HG03108 (cell line): ENCODE results near the gene ADSL.

Experiments used
- ATAC-seq: cut with Tn5 transposase; IDR thresholded peaks from one replicate; pipeline ENCODE4 v1.9.1; 2021; ENCODE audit warnings: moderate library complexity; ENCODE audit not compliant: unreplicated experiment

ADSL gene

DNA sequence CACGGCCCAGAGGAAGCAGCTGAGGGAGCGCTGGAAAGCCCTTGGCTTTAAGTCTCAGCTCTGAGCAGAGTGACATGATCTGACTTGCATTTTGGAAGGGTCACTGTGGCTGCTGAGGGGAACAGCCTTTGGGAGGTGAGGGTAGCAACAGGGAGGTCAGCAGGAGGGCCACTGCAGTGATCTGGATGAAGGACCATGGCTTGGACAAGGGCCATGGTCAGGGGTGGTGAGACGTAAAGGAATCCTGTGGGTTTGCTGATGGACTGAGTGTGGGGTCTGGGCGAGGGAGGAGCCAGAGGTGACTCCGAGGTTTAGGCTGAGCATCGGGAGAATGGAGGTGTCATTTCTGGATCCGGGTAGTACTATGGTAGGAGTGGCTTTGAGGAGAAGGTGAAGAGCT, 57.4 kb downstream of the ADSL start:
- ATAC-seq: no peak

DNA sequence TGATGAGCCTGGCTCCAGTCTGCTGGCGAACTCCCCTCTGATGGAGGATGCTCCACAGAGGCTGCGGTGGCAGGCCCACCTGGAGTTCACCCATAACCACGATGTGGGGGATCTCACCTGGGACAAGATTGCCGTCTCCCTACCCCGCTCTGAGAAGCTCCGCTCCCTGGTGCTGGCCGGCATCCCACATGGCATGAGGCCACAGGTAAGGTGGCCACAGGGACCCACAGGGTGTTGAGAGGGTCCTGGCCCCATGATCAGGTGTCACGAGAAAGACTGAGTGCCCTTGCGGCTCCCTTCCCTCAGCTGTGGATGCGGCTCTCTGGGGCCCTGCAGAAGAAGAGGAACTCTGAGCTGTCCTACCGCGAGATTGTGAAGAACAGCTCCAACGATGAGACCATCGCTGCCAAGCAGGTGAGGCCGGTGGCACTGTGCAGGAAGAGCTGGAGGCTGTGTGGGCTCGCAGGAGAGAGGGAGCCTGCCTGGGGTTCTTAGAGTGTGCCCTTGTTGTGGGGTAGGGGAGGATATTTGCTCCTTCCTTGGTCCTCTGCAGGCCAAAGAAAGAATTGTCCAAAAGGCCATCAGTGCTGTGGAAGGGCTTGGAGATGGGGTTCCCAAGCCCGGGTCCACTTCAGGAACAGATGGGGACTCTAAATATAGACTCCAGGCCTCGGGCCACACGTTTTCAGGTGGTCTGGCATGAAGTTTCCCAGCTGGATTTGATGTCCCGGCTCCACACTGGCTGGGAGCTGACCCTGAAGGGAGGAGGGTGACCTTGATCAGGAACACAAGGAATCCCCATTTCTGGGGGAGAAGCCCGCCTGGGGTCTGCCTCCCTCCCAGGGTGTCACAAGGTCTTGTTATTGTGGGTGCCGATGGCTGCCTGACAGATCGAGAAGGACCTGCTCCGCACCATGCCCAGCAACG, 58.2 kb downstream of the ADSL start:
- no peak for ATAC-seq

- ATAC-seq: no peak
These were observed 59.1 kb downstream of the ADSL start for GRCh38 chr22:40405178-40406062.

DNA sequence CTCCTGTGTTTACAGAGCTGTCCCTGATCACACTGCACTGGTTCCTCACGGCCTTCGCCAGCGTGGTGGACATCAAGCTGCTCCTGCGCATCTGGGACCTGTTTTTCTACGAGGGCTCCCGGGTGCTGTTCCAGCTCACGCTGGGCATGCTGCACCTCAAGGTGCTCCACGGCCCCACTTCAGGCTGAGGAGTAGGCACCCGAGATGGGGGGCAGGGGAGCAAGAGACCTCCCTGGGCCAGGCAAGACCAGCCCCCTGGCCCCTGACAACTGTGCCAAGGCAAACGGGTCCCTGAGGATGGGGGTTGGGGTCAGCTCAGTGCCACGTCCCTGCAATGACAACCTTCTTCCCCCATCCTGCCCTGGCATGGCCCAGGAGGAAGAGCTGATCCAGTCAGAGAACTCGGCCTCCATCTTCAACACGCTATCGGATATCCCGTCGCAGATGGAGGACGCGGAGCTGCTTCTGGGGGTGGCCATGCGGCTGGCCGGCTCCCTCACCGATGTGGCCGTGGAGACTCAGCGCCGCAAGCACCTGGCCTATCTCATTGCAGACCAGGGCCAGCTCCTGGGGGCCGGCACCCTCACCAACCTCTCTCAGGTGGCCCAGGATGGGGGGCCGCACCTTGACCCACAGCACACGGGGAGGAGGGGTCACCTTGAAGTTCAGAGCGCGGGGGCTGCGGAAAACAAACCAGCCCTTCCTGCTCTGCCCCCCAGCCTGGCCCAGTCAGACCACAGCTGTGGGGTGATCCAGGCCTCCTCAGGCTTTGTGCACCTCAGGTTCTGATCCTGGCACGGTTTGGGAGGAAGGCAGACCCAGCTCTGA, 60.0 kb downstream of the ADSL start:
- ATAC-seq: no peak

DNA sequence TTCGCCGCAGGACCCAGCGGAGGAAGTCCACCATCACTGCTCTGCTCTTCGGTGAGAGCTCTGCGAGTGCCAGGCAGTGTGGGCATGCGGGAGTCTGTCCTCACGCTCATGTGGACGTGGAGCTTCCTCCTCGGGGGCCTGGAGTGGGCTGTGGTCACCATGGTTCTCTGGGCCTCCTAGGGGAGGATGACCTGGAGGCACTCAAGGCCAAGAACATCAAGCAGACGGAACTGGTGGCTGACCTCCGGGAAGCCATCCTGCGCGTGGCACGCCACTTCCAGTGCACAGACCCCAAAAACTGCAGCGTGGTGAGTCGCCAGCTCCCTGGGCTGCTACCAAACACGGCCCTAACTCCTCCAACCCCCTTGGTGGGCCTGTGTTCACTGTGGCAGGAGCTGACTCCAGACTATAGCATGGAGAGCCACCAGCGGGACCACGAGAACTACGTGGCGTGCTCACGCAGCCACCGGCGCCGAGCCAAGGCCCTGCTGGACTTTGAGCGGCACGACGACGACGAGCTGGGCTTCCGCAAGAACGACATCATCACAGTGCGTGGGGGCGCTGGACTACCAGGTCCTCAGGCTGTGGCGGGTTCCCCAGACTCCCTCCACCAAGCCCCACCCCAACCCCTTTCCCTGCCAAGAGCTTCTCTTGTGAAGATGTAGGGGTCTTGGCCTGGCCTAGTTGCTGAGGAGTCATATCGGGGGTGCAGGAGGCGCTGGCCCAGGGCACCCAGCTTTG, 60.9 kb downstream of the ADSL start:
- ATAC-seq: no peak

DNA sequence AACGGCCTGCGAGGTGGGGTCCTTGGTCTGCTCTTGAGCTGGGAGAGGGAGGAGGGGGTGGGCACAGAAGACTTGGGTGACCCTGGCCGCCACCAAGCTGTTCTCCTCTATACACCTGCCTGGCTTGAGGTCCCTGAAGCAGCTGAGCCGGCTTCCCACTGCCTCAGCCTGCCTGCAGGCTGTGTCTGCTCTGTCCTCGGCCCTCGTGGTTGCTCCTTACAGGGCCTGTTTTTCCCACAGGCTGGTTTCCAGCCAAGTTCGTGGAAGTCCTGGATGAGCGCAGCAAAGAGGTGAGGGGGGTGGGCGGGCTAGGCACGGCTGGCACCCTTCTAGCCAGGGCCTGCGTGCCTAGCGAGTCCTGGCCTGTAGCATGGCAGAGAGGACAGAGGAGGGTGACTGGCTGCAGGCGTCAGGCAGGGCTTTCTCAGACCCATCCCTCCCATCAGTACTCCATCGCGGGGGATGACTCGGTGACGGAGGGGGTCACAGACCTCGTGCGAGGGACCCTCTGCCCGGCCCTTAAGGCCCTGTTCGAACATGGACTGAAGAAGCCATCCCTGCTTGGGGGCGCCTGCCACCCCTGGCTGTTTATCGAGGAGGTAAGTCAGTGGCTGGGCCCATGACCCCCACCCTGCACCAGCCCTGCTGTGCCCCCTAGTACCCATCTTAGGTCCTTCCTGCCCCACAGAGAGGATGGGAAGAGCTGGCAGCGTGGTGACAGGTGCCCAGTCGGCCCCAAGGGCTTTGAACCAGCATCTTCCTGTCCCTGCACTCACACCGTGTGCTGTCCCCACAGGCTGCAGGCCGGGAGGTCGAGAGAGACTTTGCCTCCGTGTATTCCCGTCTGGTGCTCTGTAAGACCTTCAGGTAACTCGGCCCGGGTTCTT, 61.8 kb downstream of the ADSL start:
- ATAC-seq: no peak

GRCh38 chr22:40408718-40409612, 62.7 kb downstream of the ADSL start:
- no peak for ATAC-seq

- ATAC-seq: no peak
These were observed 63.4 kb downstream of the ADSL start for GRCh38 chr22:40409613-40410113.

DNA sequence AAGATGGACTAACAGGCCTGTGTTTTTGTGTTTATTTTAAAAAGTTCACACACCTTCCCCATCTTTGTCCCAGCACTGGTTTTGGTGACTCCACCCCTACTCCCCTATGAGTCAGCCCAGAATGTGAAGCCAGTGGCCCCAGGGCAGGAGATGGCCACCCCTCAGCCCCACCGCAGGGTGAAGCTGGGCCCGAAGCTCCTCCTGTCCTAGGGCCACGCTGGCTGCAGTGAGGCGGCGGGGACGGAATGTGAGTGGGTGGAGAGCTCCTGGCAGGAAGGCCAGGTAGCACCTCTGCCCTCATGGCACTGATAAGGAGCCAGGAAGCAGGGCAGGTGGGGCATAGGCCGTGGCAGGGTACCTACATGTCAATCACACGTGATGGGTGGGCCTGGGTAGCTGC, 64.0 kb downstream of the ADSL start:
- ATAC-seq: no peak

GRCh38 chr22:40410731-40411505, 64.6 kb downstream of the ADSL start:
- no peak for ATAC-seq

GRCh38 chr22:40411506-40411861, 65.2 kb downstream of the ADSL start:
- no peak for ATAC-seq

DNA sequence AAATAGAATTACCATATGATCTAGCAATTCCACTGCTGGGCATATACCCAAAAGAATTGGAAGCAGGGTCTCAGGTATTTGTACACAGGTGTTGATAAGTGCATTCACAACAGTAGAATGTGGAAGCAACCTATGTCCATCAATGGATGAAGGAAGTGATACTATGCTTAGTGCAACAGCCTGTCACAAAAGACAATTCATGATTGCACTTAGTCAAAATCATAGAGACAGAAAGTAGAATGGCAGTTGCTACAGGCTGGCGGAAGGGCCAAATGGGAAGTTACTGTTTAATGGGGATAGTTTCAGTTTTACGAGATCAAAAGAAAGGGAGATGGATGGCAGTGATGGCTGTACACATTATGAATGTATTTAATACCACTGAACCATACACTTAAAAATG, 66.1 kb downstream of the ADSL start:
- ATAC-seq: no peak

DNA sequence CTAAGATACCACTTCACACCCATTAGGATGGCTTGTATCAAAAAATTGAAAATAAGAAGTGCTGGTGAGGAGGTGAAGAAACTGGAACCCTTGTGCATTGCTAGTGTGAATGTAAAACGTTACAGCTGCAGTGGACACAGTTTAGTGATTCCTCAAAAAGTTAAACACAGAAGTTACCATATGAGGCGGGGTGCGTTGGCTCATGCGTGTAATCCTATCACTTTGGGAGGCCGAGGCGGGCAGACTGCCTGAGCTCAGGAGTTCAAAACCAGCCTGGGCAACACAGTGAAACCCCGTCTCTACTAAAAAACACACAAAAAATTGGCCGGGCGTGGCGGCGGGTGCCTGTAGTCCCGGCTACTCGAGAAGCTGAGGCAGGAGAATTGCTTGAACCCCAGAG, 67.6 kb downstream of the ADSL start:
- no peak for ATAC-seq

GRCh38 chr22:40414311-40414710, 68.0 kb downstream of the ADSL start:
- ATAC-seq: no peak

GRCh38 chr22:40414838-40415505, 68.7 kb downstream of the ADSL start:
- no peak for ATAC-seq

GRCh38 chr22:40415531-40416266, 69.4 kb downstream of the ADSL start:
- ATAC-seq: peak; percentile 39
